Loucy (cell line): ENCODE data around the gene SMC1B.

Experiments
- H2AFZ ChIP-seq: fragments of 200-600 bp; sonication (generic); 2 replicates; pipeline ENCODE4 v1.6.0; 2016; ENCODE audit warnings: antibody characterized with exemption, mild to moderate bottlenecking, low read length, moderate library complexity
- H3F3A ChIP-seq: fragments of 200-600 bp; 2 replicates; pipeline ENCODE4 v1.6.0; 2016; ENCODE audit warnings: antibody characterized with exemption, low read depth, mild to moderate bottlenecking
- H3K27me3 ChIP-seq: fragments of 200-600 bp; sonication (generic); 2 replicates; pipeline ENCODE4 v1.6.1; 2014; ENCODE audit warnings: low read length, mild to moderate bottlenecking; ENCODE audit not compliant: insufficient read depth, poor library complexity, severe bottlenecking
- H3K36me3 ChIP-seq: fragments of 200-600 bp; sonication (generic); 2 replicates; pipeline ENCODE4 v1.6.1; 2016; ENCODE audit warnings: low read length; ENCODE audit not compliant: insufficient read depth
- H3K4me1 ChIP-seq: fragments of 200-600 bp; sonication (generic); 2 replicates; pipeline ENCODE4 v1.5.1; 2014; ENCODE audit warnings: low read length, mild to moderate bottlenecking; ENCODE audit not compliant: insufficient read depth, poor library complexity, severe bottlenecking
- H3K4me2 ChIP-seq: fragments of 200-600 bp; sonication (generic); 2 replicates; pipeline ENCODE4 v1.6.0; 2014; ENCODE audit warnings: antibody characterized with exemption, low read length, low read depth, mild to moderate bottlenecking; ENCODE audit not compliant: poor library complexity, severe bottlenecking
- H3K4me3 ChIP-seq: fragments of 200-600 bp; sonication (generic); 2 replicates; pipeline ENCODE4 v1.5.1; 2014; ENCODE audit warnings: low read length, mild to moderate bottlenecking, mixed read lengths; ENCODE audit not compliant: poor library complexity, severe bottlenecking
- H3K79me2 ChIP-seq: fragments of 200-600 bp; sonication (generic); 2 replicates; pipeline ENCODE4 v1.6.1; 2014; ENCODE audit warnings: low read length; ENCODE audit not compliant: insufficient read depth
- H3K9ac ChIP-seq: fragments of 200-600 bp; sonication (generic); 2 replicates; pipeline ENCODE4 v1.6.0; 2014; ENCODE audit warnings: mild to moderate bottlenecking, low read depth, low read length, moderate library complexity; ENCODE audit not compliant: poor library complexity, severe bottlenecking
- H3K9me2 ChIP-seq: fragments of 200-600 bp; sonication (generic); replicated peaks from 2 replicates; pipeline ENCODE4 v1.6.1; 2016; ENCODE audit warnings: low read depth, low read length, mixed read lengths
- H3K9me3 ChIP-seq: fragments of 200-600 bp; sonication (generic); 2 replicates; pipeline ENCODE4 v1.6.1; 2014; ENCODE audit warnings: mild to moderate bottlenecking, antibody characterized with exemption, low read length, low read depth; ENCODE audit not compliant: insufficient read depth
- H4K20me1 ChIP-seq: fragments of 200-600 bp; sonication (generic); 2 replicates; pipeline ENCODE4 v1.6.0; 2014; ENCODE audit warnings: antibody characterized with exemption, low read length, mild to moderate bottlenecking; ENCODE audit not compliant: insufficient read depth, poor library complexity, severe bottlenecking
- CTCF ChIP-seq: fragments of 200-600 bp; sonication (generic); conservative IDR thresholded peaks from 2 replicates; pipeline ENCODE4 v1.5.1; 2014; ENCODE audit warnings: mild to moderate bottlenecking, antibody characterized with exemption, low read length
- EZH2phosphoT487 ChIP-seq: fragments of 200-600 bp; IDR thresholded peaks from 2 replicates; pipeline ENCODE4 v1.6.1; 2018; ENCODE audit warnings: antibody characterized with exemption, mild to moderate bottlenecking, moderate library complexity, borderline replicate concordance

Gene SMC1B

GRCh38 chr22:45316796-45317526 lies 96.4 kb downstream of the SMC1B start:
- TF ChIP-seq CTCF (no peak), EZH2phosphoT487 (no peak)
- peaks cover 28% of the 10 kb centered on the region for H4K20me1 ChIP-seq
- no peaks in the 10 kb centered on the region for H3K9me3 ChIP-seq
- no peak overlapping the region for H3K9ac ChIP-seq
- no peaks in the 10 kb centered on the region for H3F3A ChIP-seq
- no peaks in the 10 kb centered on the region for H3K27me3 ChIP-seq
- no peak overlapping the region for H2AFZ ChIP-seq
- peaks cover 33% of the 10 kb centered on the region for H3K4me1 ChIP-seq
- H3K9me2 ChIP-seq = no peaks in the 10 kb centered on the region
- no peak overlapping the region for H3K4me2 ChIP-seq
- peaks cover 70% of the 10 kb centered on the region for H3K79me2 ChIP-seq
- H3K36me3 ChIP-seq = no peaks in the 10 kb centered on the region
- H3K4me3 ChIP-seq = no peak overlapping the region

GRCh38 chr22:45314786-45315185 lies 98.6 kb downstream of the SMC1B start:
- Histone ChIP-seq H3K4me3 (no peak overlapping the region), H2AFZ (no peak overlapping the region), H3K9me3 (no peaks in the 10 kb centered on the region), H3K4me2 (peak overlapping the region; percentile 28), H3K27me3 (no peaks in the 10 kb centered on the region), H3K9me2 (no peaks in the 10 kb centered on the region), H3F3A (no peaks in the 10 kb centered on the region), H3K4me1 (peaks cover 49% of the 10 kb centered on the region), H3K36me3 (no peaks in the 10 kb centered on the region), H4K20me1 (peaks cover 40% of the 10 kb centered on the region), H3K9ac (no peak overlapping the region), H3K79me2 (peaks cover 72% of the 10 kb centered on the region)
- TF ChIP-seq EZH2phosphoT487 = no peak
- TF ChIP-seq CTCF = no peak

- H3K36me3 ChIP-seq = no peaks in the 10 kb centered on the region
- no peaks in the 10 kb centered on the region for H3K27me3 ChIP-seq
- H3F3A ChIP-seq = no peaks in the 10 kb centered on the region
- TF ChIP-seq EZH2phosphoT487 (no peak), CTCF (no peak)
- peaks cover 66% of the 10 kb centered on the region for H3K79me2 ChIP-seq
- H3K4me2 ChIP-seq = peak overlapping the region; percentile 28
- no peaks in the 10 kb centered on the region for H3K9me2 ChIP-seq
- no peaks in the 10 kb centered on the region for H3K9me3 ChIP-seq
- H2AFZ ChIP-seq = no peak overlapping the region
- peaks cover 36% of the 10 kb centered on the region for H4K20me1 ChIP-seq
- H3K4me1 ChIP-seq = peaks cover 46% of the 10 kb centered on the region
- no peak overlapping the region for H3K9ac ChIP-seq
- no peak overlapping the region for H3K4me3 ChIP-seq
Measured at GRCh38 chr22:45314054-45314721, 99.2 kb downstream of the SMC1B start.
